A375 (cell line): ENCODE measurements around the gene BEST2. TPM values are rescaled to one million over a fixed set of nuclear protein-coding genes. Genes with fewer than 3 reads are reported as not detected.

Experiments
- small RNA-seq: library from RNA; depleted of rRNA; stranded (forward); fragments of <200 nt; gene quantifications from one replicate; pipeline ENCODE3, GENCODE V24; 2014
- total RNA-seq: library from RNA; depleted of rRNA; stranded (reverse); fragments of >200 nt; shearing (Covaris generic); gene quantifications from 2 replicates; pipeline ENCODE4 v1.2.3, GENCODE V29; 2014; rRNA removed

Gene BEST2
- not detected in 2 replicates for total RNA-seq

GRCh38 chr19:12751635-12752034 is at the start of gene BEST2:
Gene BEST2, plus strand, starts transcription at chr19:12751791. Its CDS starts 802 bp downstream, at chr19:12752593.

GRCh38 chr19:12723641-12724426 is 27.8 kb upstream of the BEST2 start, which contains the start of gene TNPO2:
Gene TNPO2, minus strand, starts transcription at chr19:12723932. Its CDS starts 2,955 bp downstream, at chr19:12720977.

GRCh38 chr19:12736995-12737834 is 14.4 kb upstream of the BEST2 start, which contains the start of gene GET3:
Gene GET3, plus strand, starts transcription at chr19:12737497. Its CDS starts 9 bp downstream, at chr19:12737506.

GRCh38 chr19:12774588-12775555 is 23.3 kb downstream of the BEST2 start, which contains the start of gene HOOK2:
Gene HOOK2, minus strand, starts transcription at chr19:12775552. Its CDS starts 103 bp downstream, at chr19:12775449.

GRCh38 chr19:12791345-12792050 is 39.9 kb downstream of the BEST2 start, which contains the start of gene JUNB:
Gene JUNB, plus strand, starts transcription at chr19:12791486. Its CDS starts 286 bp downstream, at chr19:12791772.

GRCh38 chr19:12801466-12802266 is 50.1 kb downstream of the BEST2 start, which contains the start of the genes PRDX2 and THSD8:
Gene PRDX2, minus strand, starts transcription at chr19:12801800. Its CDS starts 539 bp downstream, at chr19:12801261.
Gene THSD8, plus strand, starts transcription at chr19:12802069. Its CDS starts 3 bp downstream, at chr19:12802072.

GRCh38 chr19:12806242-12807081 is 54.9 kb downstream of the BEST2 start, which contains the start of gene RNASEH2A:
Gene RNASEH2A, plus strand, starts transcription at chr19:12806584. Its CDS starts 90 bp downstream, at chr19:12806674.

Small RNA genes lying within 50 kb of the gene (small RNA-seq; reads per million reads assigned to genes)
- gene MIR5684 (not detected), gene SNORD41 (311 reads per million, percentile 98 among the genes with 10 or more reads in this experiment)

Other genes starting within 250 kb of the BEST2 start
- gene ZNF564, start 200.3 kb upstream of the BEST2 start, total RNA-seq = 3.4 TPM in 2 replicates
- 8.4 and 12.2 TPM in 2 replicates for gene ZNF490, start 141.0 kb upstream of the BEST2 start, total RNA-seq
- 12.5 and 16.3 TPM in 2 replicates for gene ZNF791, start 140.9 kb upstream of the BEST2 start, total RNA-seq
- 50.7 and 54.4 TPM in 2 replicates for gene MAN2B1, start 85.0 kb upstream of the BEST2 start, total RNA-seq
- gene WDR83, start 85.0 kb upstream of the BEST2 start, total RNA-seq = 52.2 and 53.5 TPM in 2 replicates
- gene DHPS, start 69.9 kb upstream of the BEST2 start, total RNA-seq = 193 and 202 TPM in 2 replicates
- 2.1 TPM in 1 of 2 replicates, not detected in the other for gene GNG14, start 63.8 kb upstream of the BEST2 start, total RNA-seq
- gene FBXW9, start 55.2 kb upstream of the BEST2 start, total RNA-seq = 34.6 and 41.0 TPM in 2 replicates
- 39.9 and 41.8 TPM in 2 replicates for gene TNPO2, start 27.9 kb upstream of the BEST2 start, total RNA-seq
- gene TRIR, start 17.1 kb upstream of the BEST2 start, total RNA-seq = 639 and 708 TPM in 2 replicates
- 128 and 132 TPM in 2 replicates for gene GET3, start 14.3 kb upstream of the BEST2 start, total RNA-seq
- gene HOOK2, start 23.8 kb downstream of the BEST2 start, total RNA-seq = 21.1 and 25.3 TPM in 2 replicates
- gene JUNB, start 39.7 kb downstream of the BEST2 start, total RNA-seq = 171 and 236 TPM in 2 replicates
- 319 and 370 TPM in 2 replicates for gene PRDX2, start 50.0 kb downstream of the BEST2 start, total RNA-seq
- not detected in 2 replicates for gene THSD8, start 50.3 kb downstream of the BEST2 start, total RNA-seq
- 96.4 and 96.8 TPM in 2 replicates for gene RNASEH2A, start 54.8 kb downstream of the BEST2 start, total RNA-seq
- not detected in 2 replicates for gene RTBDN, start 82.8 kb downstream of the BEST2 start, total RNA-seq
- gene MAST1, start 86.7 kb downstream of the BEST2 start, total RNA-seq = 0.45 and 2.2 TPM in 2 replicates
- gene DNASE2, start 129.7 kb downstream of the BEST2 start, total RNA-seq = 47.9 and 68.7 TPM in 2 replicates
- not detected in 2 replicates for gene KLF1, start 135.4 kb downstream of the BEST2 start, total RNA-seq
- gene GCDH, start 139.4 kb downstream of the BEST2 start, total RNA-seq = 39.7 and 47.5 TPM in 2 replicates
- 2.4 and 3.1 TPM in 2 replicates for gene SYCE2, start 167.5 kb downstream of the BEST2 start, total RNA-seq
- gene FARSA, start 181.9 kb downstream of the BEST2 start, total RNA-seq = 283 and 317 TPM in 2 replicates
- 882 and 923 TPM in 2 replicates for gene CALR, start 186.8 kb downstream of the BEST2 start, total RNA-seq
- gene RAD23A, start 194.1 kb downstream of the BEST2 start, total RNA-seq = 342 and 376 TPM in 2 replicates
- 148 and 190 TPM in 2 replicates for gene GADD45GIP1, start 205.4 kb downstream of the BEST2 start, total RNA-seq
- 0.38 TPM in 1 of 2 replicates, not detected in the other for gene DAND5, start 217.8 kb downstream of the BEST2 start, total RNA-seq
- 22.5 and 28.1 TPM in 2 replicates for gene NFIX, start 243.7 kb downstream of the BEST2 start, total RNA-seq